GM18498 (cell line): ENCODE results near the gene NXNL1.
"Not testable (repeated sequence)": the region's sequence is repeated elsewhere in the genome, so short reads cannot be mapped to it uniquely, and the experiment has no call there.

Experiments
- ATAC-seq: cut with Tn5 transposase; IDR thresholded peaks from one replicate; pipeline ENCODE4 v1.9.1; 2021; ENCODE audit warnings: mild to moderate bottlenecking, moderate library complexity; ENCODE audit not compliant: unreplicated experiment

NXNL1 gene

GRCh38 chr19:17460372-17461230 is at the start of gene NXNL1:
Gene NXNL1, minus strand, starts transcription at chr19:17460926. Its CDS starts 57 bp downstream, at chr19:17460869.
- ATAC-seq, result no peak

- not testable (repeated sequence) for ATAC-seq
Observed at GRCh38 chr19:17508558-17508933, 47.8 kb upstream of the NXNL1 start.

GRCh38 chr19:17506745-17507144 is 46.0 kb upstream of the NXNL1 start:
- no peak for ATAC-seq

GRCh38 chr19:17505223-17505622 is 44.5 kb upstream of the NXNL1 start:
- no peak for ATAC-seq

GRCh38 chr19:17504456-17504855 is 43.7 kb upstream of the NXNL1 start:
- ATAC-seq, result no peak

- no peak for ATAC-seq
Observed at GRCh38 chr19:17504030-17504429, 43.3 kb upstream of the NXNL1 start.

- ATAC-seq, result no peak
Observed at GRCh38 chr19:17503240-17503639, 42.5 kb upstream of the NXNL1 start.

GRCh38 chr19:17500447-17501198 is 39.9 kb upstream of the NXNL1 start:
- ATAC-seq, result no peak

- no peak for ATAC-seq
Observed at GRCh38 chr19:17499648-17500446, 39.1 kb upstream of the NXNL1 start.

GRCh38 chr19:17499025-17499424 is 38.3 kb upstream of the NXNL1 start:
- ATAC-seq, result not testable (repeated sequence)

- no peak for ATAC-seq
Observed at GRCh38 chr19:17497149-17497798, 36.5 kb upstream of the NXNL1 start.

GRCh38 chr19:17496337-17496997 is 35.7 kb upstream of the NXNL1 start:
- peak; percentile 82 for ATAC-seq

- ATAC-seq, result no peak
Observed at GRCh38 chr19:17495639-17496296, 35.0 kb upstream of the NXNL1 start.

- no peak for ATAC-seq
Observed at GRCh38 chr19:17491287-17491686, 30.6 kb upstream of the NXNL1 start.

GRCh38 chr19:17490411-17490810 is 29.7 kb upstream of the NXNL1 start:
- ATAC-seq, result no peak

GRCh38 chr19:17489392-17490030 is 28.8 kb upstream of the NXNL1 start:
- ATAC-seq, result no peak

- peak; percentile 83 for ATAC-seq
Observed at GRCh38 chr19:17488593-17489391, 28.1 kb upstream of the NXNL1 start.
